Activated T-helper 1 cell treated with anti-CD3 and anti-CD28 coated beads, Interleukin-12 subunit alpha, Interleukin-12 subunit beta, Interleukin-2, Interleukin-4 antibody, amounts not matched to agents 30 ng/mL and 10 ng/mL and 1 ng/mL, durations not matched to agents 14 hours and 24 hours and 36 hours (primary cell): ENCODE results near the gene SPOCK1. TPM values are rescaled to one million over a fixed set of nuclear protein-coding genes. Genes with fewer than 3 reads are reported as not detected.

Experiments used
- DNase-seq: peaks from one replicate; pipeline ENCODE4 v3.0.0; 2021; ENCODE audit warnings: low spot score
- H3K27ac Mint-ChIP-seq: one replicate; pipeline ENCODE4 v1.8.0; 2021; ENCODE audit warnings: mild to moderate bottlenecking, mixed read lengths
- H3K27me3 Mint-ChIP-seq: one replicate; pipeline ENCODE4 v1.8.0; 2022; ENCODE audit warnings: mild to moderate bottlenecking, moderate library complexity, mixed read lengths; ENCODE audit not compliant: insufficient read depth
- H3K36me3 Mint-ChIP-seq: one replicate; pipeline ENCODE4 v1.8.0; 2021; ENCODE audit warnings: low read depth, mixed read lengths
- H3K4me1 Mint-ChIP-seq: one replicate; pipeline ENCODE4 v1.8.0; 2021; ENCODE audit warnings: low read depth, mixed read lengths
- H3K4me3 Mint-ChIP-seq: one replicate; pipeline ENCODE4 v1.8.0; 2021; ENCODE audit warnings: mild to moderate bottlenecking, moderate library complexity, mixed read lengths
- H3K9me3 Mint-ChIP-seq: one replicate; pipeline ENCODE4 v1.8.0; 2021; ENCODE audit warnings: mixed read lengths
- intact Hi-C: fragments of 100-400 bp; cut with micrococcal nuclease; formaldehyde crosslinking; loops from one replicate; pipeline ENCODE4 v1.15.1; 2024
- total RNA-seq: library from RNA; stranded (reverse); gene quantifications from 2 replicates; pipeline ENCODE4 v1.2.3, GENCODE V29; 2022

Gene SPOCK1
- total RNA-seq, 1 donor from 2014 or later: not detected

DNA sequence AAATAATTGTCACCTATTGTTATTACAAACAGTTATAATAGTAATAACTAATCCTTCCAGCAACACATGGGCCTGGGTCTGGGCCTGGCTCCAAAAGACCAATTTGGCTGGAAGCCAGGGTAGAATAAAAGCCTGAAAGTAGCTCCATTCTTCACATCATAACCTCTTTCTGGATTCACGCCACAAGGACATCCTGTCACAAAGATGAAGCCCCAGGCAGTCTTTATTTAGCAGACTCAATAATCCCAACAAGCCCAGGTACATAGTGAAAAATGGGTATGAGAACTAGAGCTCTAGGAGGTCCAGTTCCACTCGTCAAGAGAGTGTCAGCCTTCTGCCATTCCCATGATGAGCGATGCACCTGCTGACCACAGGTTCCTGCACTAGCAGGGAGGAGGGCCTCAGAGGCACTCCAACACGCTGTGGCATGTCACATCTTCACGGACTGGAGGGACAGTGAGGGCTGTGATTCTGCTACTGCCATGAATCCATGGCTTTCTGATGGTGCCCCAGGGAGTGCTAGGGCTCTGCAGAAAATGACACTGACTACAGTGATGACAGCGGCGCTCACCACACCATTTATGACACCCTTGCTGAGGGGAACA lies 124.9 kb downstream of the SPOCK1 start:
- Mint-ChIP-seq H3K27me3 (no peaks in the 10 kb centered on the region), H3K36me3 (no peaks in the 10 kb centered on the region), H3K4me3 (no peak overlapping the region), H3K4me1 (no peaks in the 10 kb centered on the region), H3K9me3 (no peaks in the 10 kb centered on the region), H3K27ac (no peak overlapping the region)
- intact Hi-C loops: no loop called here
- DNase-seq: no peak

DNA sequence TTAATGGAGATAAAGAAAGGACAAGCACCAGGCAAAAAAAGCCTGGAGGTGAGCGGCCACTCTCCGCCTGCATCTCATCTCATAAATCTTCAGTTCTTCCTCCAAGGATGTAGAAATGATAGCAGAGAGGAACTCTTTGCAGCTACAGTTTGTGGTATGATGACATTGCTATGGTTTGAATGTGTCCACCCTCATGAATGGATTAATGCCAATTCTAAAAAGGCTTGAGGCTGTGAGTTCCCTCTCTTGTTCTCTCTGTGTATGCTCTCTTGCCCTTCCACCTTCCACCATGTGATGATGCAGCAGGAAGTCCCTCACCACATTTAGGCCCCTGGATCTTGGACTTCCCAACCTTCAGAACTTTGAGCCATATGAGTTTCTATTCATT lies 126.4 kb downstream of the SPOCK1 start:
- Mint-ChIP-seq H3K4me1 (no peaks in the 10 kb centered on the region), H3K36me3 (no peaks in the 10 kb centered on the region), H3K9me3 (no peaks in the 10 kb centered on the region), H3K27me3 (no peaks in the 10 kb centered on the region), H3K27ac (no peak overlapping the region), H3K4me3 (no peak overlapping the region)
- intact Hi-C loops: no loop called here
- DNase-seq: no peak

- no peaks in the 10 kb centered on the region for H3K9me3 Mint-ChIP-seq
- DNase-seq: no peak
- no peaks in the 10 kb centered on the region for H3K4me1 Mint-ChIP-seq
- no peak overlapping the region for H3K4me3 Mint-ChIP-seq
- H3K27ac Mint-ChIP-seq: no peak overlapping the region
- intact Hi-C loops: no loop called here
- no peaks in the 10 kb centered on the region for H3K27me3 Mint-ChIP-seq
- H3K36me3 Mint-ChIP-seq: no peaks in the 10 kb centered on the region
These were observed 126.9 kb downstream of the SPOCK1 start for GRCh38 chr5:137372016-137372772.

GRCh38 chr5:137370096-137371071 lies 128.7 kb downstream of the SPOCK1 start:
- Mint-ChIP-seq H3K4me3 (no peak overlapping the region), H3K4me1 (no peaks in the 10 kb centered on the region), H3K36me3 (no peaks in the 10 kb centered on the region), H3K27me3 (no peaks in the 10 kb centered on the region), H3K27ac (no peak overlapping the region), H3K9me3 (no peaks in the 10 kb centered on the region)
- no peak for DNase-seq
- intact Hi-C loops: no loop called here

- H3K4me3 Mint-ChIP-seq: no peak overlapping the region
- H3K4me1 Mint-ChIP-seq: no peaks in the 10 kb centered on the region
- no peak overlapping the region for H3K27ac Mint-ChIP-seq
- H3K9me3 Mint-ChIP-seq: no peaks in the 10 kb centered on the region
- intact Hi-C loops: no loop called here
- DNase-seq: no peak
- no peaks in the 10 kb centered on the region for H3K36me3 Mint-ChIP-seq
- H3K27me3 Mint-ChIP-seq: no peaks in the 10 kb centered on the region
These were observed 130.5 kb downstream of the SPOCK1 start for GRCh38 chr5:137368651-137369050.

DNA sequence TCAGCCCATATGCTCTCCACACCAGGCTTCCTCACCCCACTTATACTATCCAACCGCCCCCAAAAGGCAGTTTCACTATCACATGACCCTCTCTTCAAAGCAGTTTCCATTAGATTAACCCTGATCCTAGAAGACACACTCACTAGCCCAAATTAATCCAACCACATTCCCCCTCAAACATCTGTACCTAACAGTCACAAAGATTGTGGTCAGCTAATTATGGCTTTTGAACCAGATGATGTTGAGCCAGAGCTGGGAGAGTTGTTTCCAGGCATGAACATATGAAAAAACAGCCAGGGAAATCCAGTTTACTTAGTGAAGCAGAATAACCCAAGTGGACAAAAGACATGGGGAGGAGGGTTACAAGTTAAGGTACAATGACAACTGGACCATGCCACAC lies 131.2 kb downstream of the SPOCK1 start:
- H3K27ac Mint-ChIP-seq: no peak overlapping the region
- H3K4me3 Mint-ChIP-seq: no peak overlapping the region
- intact Hi-C loops: no loop called here
- H3K36me3 Mint-ChIP-seq: no peaks in the 10 kb centered on the region
- no peaks in the 10 kb centered on the region for H3K4me1 Mint-ChIP-seq
- no peaks in the 10 kb centered on the region for H3K27me3 Mint-ChIP-seq
- no peak for DNase-seq
- no peaks in the 10 kb centered on the region for H3K9me3 Mint-ChIP-seq

GRCh38 chr5:137366526-137366925 lies 132.6 kb downstream of the SPOCK1 start:
- H3K36me3 Mint-ChIP-seq: no peaks in the 10 kb centered on the region
- intact Hi-C loops: no loop called here
- H3K4me1 Mint-ChIP-seq: no peaks in the 10 kb centered on the region
- no peaks in the 10 kb centered on the region for H3K9me3 Mint-ChIP-seq
- H3K4me3 Mint-ChIP-seq: no peak overlapping the region
- H3K27me3 Mint-ChIP-seq: peaks cover 2% of the 10 kb centered on the region
- no peak for DNase-seq
- no peak overlapping the region for H3K27ac Mint-ChIP-seq

- Mint-ChIP-seq H3K36me3 (no peaks in the 10 kb centered on the region), H3K9me3 (no peaks in the 10 kb centered on the region), H3K4me3 (no peak overlapping the region), H3K4me1 (no peaks in the 10 kb centered on the region), H3K27ac (no peak overlapping the region), H3K27me3 (peaks cover 2% of the 10 kb centered on the region)
- DNase-seq: no peak
- intact Hi-C loops: no loop called here
These were observed 133.8 kb downstream of the SPOCK1 start for GRCh38 chr5:137365126-137365865.

- DNase-seq: no peak
These were observed 137.8 kb downstream of the SPOCK1 start for GRCh38 chr5:137361280-137361679.

GRCh38 chr5:137360607-137361006 lies 138.5 kb downstream of the SPOCK1 start:
- H3K36me3 Mint-ChIP-seq: no peaks in the 10 kb centered on the region
- intact Hi-C loops: no loop called here
- H3K4me3 Mint-ChIP-seq: no peak overlapping the region

More at GRCh38 chr5:137361280-137361679, 137.8 kb downstream of the SPOCK1 start:
- no peak overlapping the region for H3K27ac Mint-ChIP-seq
- peaks cover 2% of the 10 kb centered on the region for H3K27me3 Mint-ChIP-seq
- no peak overlapping the region for H3K4me3 Mint-ChIP-seq
- no peaks in the 10 kb centered on the region for H3K4me1 Mint-ChIP-seq
- H3K36me3 Mint-ChIP-seq: no peaks in the 10 kb centered on the region
- intact Hi-C loops: no loop called here
- no peaks in the 10 kb centered on the region for H3K9me3 Mint-ChIP-seq

GRCh38 chr5:137359941-137360340 lies 139.2 kb downstream of the SPOCK1 start:
- intact Hi-C loops: no loop called here
- no peak for DNase-seq
- Mint-ChIP-seq H3K27ac (no peak overlapping the region), H3K27me3 (peaks cover 2% of the 10 kb centered on the region), H3K4me3 (no peak overlapping the region), H3K36me3 (no peaks in the 10 kb centered on the region), H3K4me1 (no peaks in the 10 kb centered on the region), H3K9me3 (no peaks in the 10 kb centered on the region)

More at GRCh38 chr5:137360607-137361006, 138.5 kb downstream of the SPOCK1 start:
- H3K4me1 Mint-ChIP-seq: no peaks in the 10 kb centered on the region
- H3K9me3 Mint-ChIP-seq: no peaks in the 10 kb centered on the region
- DNase-seq: no peak
- H3K27me3 Mint-ChIP-seq: peaks cover 2% of the 10 kb centered on the region
- no peak overlapping the region for H3K27ac Mint-ChIP-seq

- H3K27ac Mint-ChIP-seq: no peak overlapping the region
- no peak for DNase-seq
- H3K4me3 Mint-ChIP-seq: no peak overlapping the region
- H3K9me3 Mint-ChIP-seq: no peaks in the 10 kb centered on the region
- H3K27me3 Mint-ChIP-seq: peaks cover 2% of the 10 kb centered on the region
- H3K36me3 Mint-ChIP-seq: no peaks in the 10 kb centered on the region
- H3K4me1 Mint-ChIP-seq: no peaks in the 10 kb centered on the region
- intact Hi-C loops: no loop called here
These were observed 141.7 kb downstream of the SPOCK1 start for GRCh38 chr5:137357436-137357835.
